Chondrocyte (in vitro differentiated cells): ENCODE data around the gene CTSF. TPM values are rescaled to one million over a fixed set of nuclear protein-coding genes. Genes with fewer than 3 reads are reported as not detected.
"Not testable (repeated sequence)": the region's sequence is repeated elsewhere in the genome, so short reads cannot be mapped to it uniquely, and the experiment has no call there.

Experiments
- DNase-seq: peaks from one replicate; pipeline ENCODE4 v3.0.0; 2021; ENCODE audit warnings: mixed read lengths, low spot score
- H3K27ac Mint-ChIP-seq: one replicate; pipeline ENCODE4 v1.8.0; 2021; ENCODE audit warnings: mild to moderate bottlenecking, moderate library complexity, mixed read lengths; ENCODE audit not compliant: unreplicated experiment
- H3K27me3 Mint-ChIP-seq: 2 replicates; pipeline ENCODE4 v1.8.0; 2021; ENCODE audit warnings: low read depth, mixed read lengths
- H3K36me3 Mint-ChIP-seq: 2 replicates; pipeline ENCODE4 v1.8.0; 2021; ENCODE audit warnings: low read depth, mixed read lengths
- H3K4me1 Mint-ChIP-seq: 2 replicates; pipeline ENCODE4 v1.8.0; 2021; ENCODE audit warnings: low read depth, mild to moderate bottlenecking, mixed read lengths
- H3K4me3 Mint-ChIP-seq: one replicate; pipeline ENCODE4 v1.8.0; 2021; ENCODE audit warnings: mild to moderate bottlenecking, moderate library complexity, mixed read lengths; ENCODE audit not compliant: unreplicated experiment
- H3K9me3 Mint-ChIP-seq: 2 replicates; pipeline ENCODE4 v1.8.0; 2021; ENCODE audit warnings: low read depth, mixed read lengths
- total RNA-seq: library from RNA; stranded (reverse); gene quantifications from 3 replicates; pipeline ENCODE4 v1.2.1, GENCODE V29; 2021
- TF ChIP-seq, protein P1 (sequence below): fragments of 200-600 bp; sonication (generic); IDR thresholded peaks from 2 replicates; pipeline ENCODE4 v1.5.0; 2021; ENCODE audit warnings: antibody characterized with exemption, mild to moderate bottlenecking, moderate library complexity

Gene CTSF
- total RNA-seq, 1 donor from 2014 or later, result not detected

GRCh38 chr11:66545701-66546367 lies 22.6 kb downstream of the CTSF start, which contains the start of gene ZDHHC24:
Gene ZDHHC24, minus strand, starts transcription at chr11:66546048. Its CDS starts 45 bp downstream, at chr11:66546003.
- DNase-seq, result no peak
- Mint-ChIP-seq H3K27me3 (no peaks in the 10 kb centered on the region), H3K9me3 (no peaks in the 10 kb centered on the region), H3K4me1 (peaks cover 28% of the 10 kb centered on the region), H3K36me3 (peaks cover 18% of the 10 kb centered on the region), H3K4me3 (peak within 1 kb of the TSS; percentile 81), H3K27ac (peak within 1 kb of the TSS; percentile 79)
- TF ChIP-seq, protein P1, sequence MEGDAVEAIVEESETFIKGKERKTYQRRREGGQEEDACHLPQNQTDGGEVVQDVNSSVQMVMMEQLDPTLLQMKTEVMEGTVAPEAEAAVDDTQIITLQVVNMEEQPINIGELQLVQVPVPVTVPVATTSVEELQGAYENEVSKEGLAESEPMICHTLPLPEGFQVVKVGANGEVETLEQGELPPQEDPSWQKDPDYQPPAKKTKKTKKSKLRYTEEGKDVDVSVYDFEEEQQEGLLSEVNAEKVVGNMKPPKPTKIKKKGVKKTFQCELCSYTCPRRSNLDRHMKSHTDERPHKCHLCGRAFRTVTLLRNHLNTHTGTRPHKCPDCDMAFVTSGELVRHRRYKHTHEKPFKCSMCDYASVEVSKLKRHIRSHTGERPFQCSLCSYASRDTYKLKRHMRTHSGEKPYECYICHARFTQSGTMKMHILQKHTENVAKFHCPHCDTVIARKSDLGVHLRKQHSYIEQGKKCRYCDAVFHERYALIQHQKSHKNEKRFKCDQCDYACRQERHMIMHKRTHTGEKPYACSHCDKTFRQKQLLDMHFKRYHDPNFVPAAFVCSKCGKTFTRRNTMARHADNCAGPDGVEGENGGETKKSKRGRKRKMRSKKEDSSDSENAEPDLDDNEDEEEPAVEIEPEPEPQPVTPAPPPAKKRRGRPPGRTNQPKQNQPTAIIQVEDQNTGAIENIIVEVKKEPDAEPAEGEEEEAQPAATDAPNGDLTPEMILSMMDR, result no peak

- Mint-ChIP-seq H3K4me1 (peaks cover 28% of the 10 kb centered on the region), H3K36me3 (peaks cover 18% of the 10 kb centered on the region), H3K4me3 (peak overlapping the region; percentile 81)
- H3K27me3 Mint-ChIP-seq, H3K9me3 Mint-ChIP-seq, DNase-seq, H3K27ac Mint-ChIP-seq: not testable (repeated sequence)
Observed at GRCh38 chr11:66544952-66545351, 23.5 kb downstream of the CTSF start.

DNA sequence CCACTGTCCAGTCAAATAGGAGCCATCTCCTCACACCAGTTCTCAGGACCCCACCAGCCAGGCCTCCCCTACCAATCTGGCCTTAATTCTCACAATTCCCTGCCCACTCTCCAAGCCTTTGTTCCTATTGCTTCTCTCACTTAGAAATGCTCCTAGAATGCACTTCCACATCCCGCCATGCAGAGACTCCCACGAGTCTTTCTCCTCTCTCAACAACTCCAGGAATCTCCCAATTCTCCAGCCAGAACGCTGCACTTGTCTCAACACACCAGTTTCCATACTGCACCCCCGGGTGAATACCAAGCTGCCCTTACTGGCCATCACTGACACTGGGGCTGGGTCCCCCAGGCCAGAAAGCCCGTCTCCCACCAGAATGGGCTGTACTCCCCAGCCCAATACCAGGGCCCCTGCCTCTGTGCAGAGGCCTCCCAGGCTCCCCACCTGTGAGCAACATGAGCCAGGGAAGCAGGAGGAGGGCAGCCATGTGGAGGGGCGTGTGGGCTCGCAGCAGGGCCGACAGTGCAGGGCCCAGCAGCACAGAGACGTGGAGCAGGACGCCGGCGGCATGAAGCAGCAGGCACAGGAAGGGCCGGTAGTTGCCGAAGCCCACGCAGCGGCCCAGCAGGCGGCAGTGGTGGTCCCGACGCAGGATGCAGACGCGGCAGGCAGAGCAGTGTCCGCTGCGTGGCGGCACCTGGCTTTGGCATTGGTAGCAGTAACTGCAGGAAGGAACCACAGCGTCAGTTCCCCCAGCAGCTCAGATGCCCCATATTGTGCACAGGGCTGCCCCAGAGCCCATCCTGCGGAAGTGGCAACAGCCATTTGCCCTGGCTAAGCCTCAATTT lies 24.9 kb downstream of the CTSF start:
- H3K27ac Mint-ChIP-seq, result no peak overlapping the region
- no peaks in the 10 kb centered on the region for H3K9me3 Mint-ChIP-seq
- DNase-seq, result no peak
- peaks cover 18% of the 10 kb centered on the region for H3K36me3 Mint-ChIP-seq
- no peaks in the 10 kb centered on the region for H3K27me3 Mint-ChIP-seq
- peaks cover 28% of the 10 kb centered on the region for H3K4me1 Mint-ChIP-seq
- peak overlapping the region; percentile 6 for H3K4me3 Mint-ChIP-seq
- TF ChIP-seq, protein P1, result peak; percentile 74

GRCh38 chr11:66542362-66542761 lies 26.0 kb downstream of the CTSF start:
- no peak overlapping the region for H3K4me3 Mint-ChIP-seq
- no peaks in the 10 kb centered on the region for H3K27me3 Mint-ChIP-seq
- peaks cover 28% of the 10 kb centered on the region for H3K4me1 Mint-ChIP-seq
- peaks cover 19% of the 10 kb centered on the region for H3K36me3 Mint-ChIP-seq
- H3K9me3 Mint-ChIP-seq, result no peaks in the 10 kb centered on the region
- TF ChIP-seq, protein P1, result no peak
- no peak for DNase-seq
- H3K27ac Mint-ChIP-seq, result no peak overlapping the region

- Mint-ChIP-seq H3K9me3 (no peaks in the 10 kb centered on the region), H3K27me3 (no peaks in the 10 kb centered on the region), H3K27ac (no peak overlapping the region), H3K36me3 (peaks cover 21% of the 10 kb centered on the region), H3K4me1 (peaks cover 28% of the 10 kb centered on the region), H3K4me3 (no peak overlapping the region)
- TF ChIP-seq, protein P1, result no peak
- DNase-seq, result no peak
Observed at GRCh38 chr11:66541892-66542291, 26.5 kb downstream of the CTSF start.

DNA sequence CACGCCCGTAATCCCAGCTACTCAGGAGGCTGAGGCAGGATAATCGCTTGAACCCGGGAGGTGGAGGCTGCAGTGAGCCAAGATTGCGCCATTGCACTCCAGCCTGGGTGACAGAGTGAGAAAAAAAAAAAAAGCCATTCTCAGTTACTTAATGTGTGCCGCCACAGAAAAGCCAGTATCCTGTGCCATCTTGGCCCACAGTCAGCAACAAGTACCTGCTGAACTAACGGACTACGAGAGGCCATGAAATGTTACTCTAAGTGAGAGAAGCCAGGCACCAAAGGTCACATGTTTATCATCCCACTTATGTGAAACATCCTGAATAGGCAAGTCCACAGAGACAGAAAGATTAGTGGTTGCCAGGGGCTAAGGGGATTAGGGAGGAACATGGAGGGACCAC lies 27.8 kb downstream of the CTSF start:
- H3K4me3 Mint-ChIP-seq, DNase-seq, H3K9me3 Mint-ChIP-seq, H3K27me3 Mint-ChIP-seq, H3K27ac Mint-ChIP-seq: not testable (repeated sequence)
- peaks cover 25% of the 10 kb centered on the region for H3K36me3 Mint-ChIP-seq
- peaks cover 23% of the 10 kb centered on the region for H3K4me1 Mint-ChIP-seq
